Cardiac muscle cell (in vitro differentiated cells and primary cell): ENCODE data around the gene CTIF. TPM values are rescaled to one million over a fixed set of nuclear protein-coding genes. Genes with fewer than 3 reads are reported as not detected.

ENCODE experiments used
- DNase-seq, 2 donors: peaks; one replicate each; pipeline versions ENCODE4 v3.0.0 to v3.0.0-alpha.2; 2010 to 2017; ENCODE audit warnings: low read depth in 1 of 2, low spot score in 1 of 2
- H3K27ac ChIP-seq: fragments of 200-600 bp; sonication (generic); 2 replicates; pipeline ENCODE4 v1.5.1; 2016
- H3K27me3 ChIP-seq: fragments of 200-600 bp; sonication (generic); 2 replicates; pipeline ENCODE4 v1.6.0; 2016; ENCODE audit warnings: control low read depth
- H3K36me3 ChIP-seq: fragments of 200-600 bp; sonication (generic); 2 replicates; pipeline ENCODE4 v1.5.1; 2016; ENCODE audit warnings: control low read depth
- H3K4me1 ChIP-seq: fragments of 200-600 bp; sonication (generic); 2 replicates; pipeline ENCODE4 v1.8.1; 2017; ENCODE audit warnings: low read depth, mild to moderate bottlenecking, mixed run types
- H3K4me3 ChIP-seq: fragments of 200-600 bp; sonication (generic); 2 replicates; pipeline ENCODE4 v1.5.1; 2016; ENCODE audit warnings: mild to moderate bottlenecking
- H3K9me3 ChIP-seq: fragments of 200-600 bp; sonication (generic); 2 replicates; pipeline ENCODE4 v1.5.1; 2017; ENCODE audit warnings: low read depth, mild to moderate bottlenecking, control low read depth
- polyA plus RNA-seq: library from polyadenylated mRNA; unstranded; fragments of >200 nt; fragmentation: Nextera tagmentation; extraction: Ambion mirVana; gene quantifications from 2 replicates; pipeline ENCODE4 v1.2.1, GENCODE V29; 2016
- total RNA-seq: library from RNA; depleted of rRNA; stranded (reverse); fragments of >200 nt; gene quantifications from 2 replicates; pipeline ENCODE4 v1.2.3, GENCODE V29; 2016
- TF ChIP-seq, protein P1 (sequence below): IDR thresholded peaks from 2 replicates; pipeline ENCODE4 v1.5.1; 2012; ENCODE audit warnings: low read depth, mild to moderate bottlenecking, low read length

CTIF gene
- total and polyA plus RNA-seq, 2 experiments from 2014 or later = 16.5 to 22.0 TPM

DNA sequence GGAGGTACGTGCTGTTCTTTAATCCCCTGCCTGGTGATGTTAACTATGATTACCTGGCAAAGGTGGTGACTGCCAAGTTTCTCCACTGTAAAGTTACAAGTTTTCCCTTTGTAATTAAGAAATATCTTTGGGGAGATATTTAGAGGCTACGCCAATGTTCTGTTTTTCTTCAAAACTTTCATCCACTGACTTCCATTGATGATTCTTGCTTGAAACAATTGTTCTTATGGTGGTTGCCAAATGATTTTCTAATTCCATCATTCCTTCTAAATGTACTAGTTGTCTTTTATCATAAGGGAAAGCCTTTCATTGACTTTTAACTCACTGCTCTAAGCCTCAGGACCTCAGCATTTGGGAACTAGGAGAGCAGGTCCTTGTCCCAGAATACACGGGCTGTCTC, 206.5 kb downstream of the CTIF start:
- Histone ChIP-seq H3K9me3 (no peaks in the 10 kb centered on the region), H3K27ac (no peak overlapping the region), H3K27me3 (no peaks in the 10 kb centered on the region), H3K4me1 (peaks cover 17% of the 10 kb centered on the region), H3K36me3 (no peaks in the 10 kb centered on the region), H3K4me3 (no peak overlapping the region)
- DNase-seq = no peak
- TF ChIP-seq, protein P1, sequence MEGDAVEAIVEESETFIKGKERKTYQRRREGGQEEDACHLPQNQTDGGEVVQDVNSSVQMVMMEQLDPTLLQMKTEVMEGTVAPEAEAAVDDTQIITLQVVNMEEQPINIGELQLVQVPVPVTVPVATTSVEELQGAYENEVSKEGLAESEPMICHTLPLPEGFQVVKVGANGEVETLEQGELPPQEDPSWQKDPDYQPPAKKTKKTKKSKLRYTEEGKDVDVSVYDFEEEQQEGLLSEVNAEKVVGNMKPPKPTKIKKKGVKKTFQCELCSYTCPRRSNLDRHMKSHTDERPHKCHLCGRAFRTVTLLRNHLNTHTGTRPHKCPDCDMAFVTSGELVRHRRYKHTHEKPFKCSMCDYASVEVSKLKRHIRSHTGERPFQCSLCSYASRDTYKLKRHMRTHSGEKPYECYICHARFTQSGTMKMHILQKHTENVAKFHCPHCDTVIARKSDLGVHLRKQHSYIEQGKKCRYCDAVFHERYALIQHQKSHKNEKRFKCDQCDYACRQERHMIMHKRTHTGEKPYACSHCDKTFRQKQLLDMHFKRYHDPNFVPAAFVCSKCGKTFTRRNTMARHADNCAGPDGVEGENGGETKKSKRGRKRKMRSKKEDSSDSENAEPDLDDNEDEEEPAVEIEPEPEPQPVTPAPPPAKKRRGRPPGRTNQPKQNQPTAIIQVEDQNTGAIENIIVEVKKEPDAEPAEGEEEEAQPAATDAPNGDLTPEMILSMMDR = no peak

GRCh38 chr18:48749768-48750167, 210.9 kb downstream of the CTIF start:
- TF ChIP-seq, protein P1 = peak; percentile 26
- DNase-seq = peak in 1 of 2 donors; percentile 88
- Histone ChIP-seq H3K4me3 (no peak overlapping the region), H3K9me3 (no peaks in the 10 kb centered on the region), H3K36me3 (no peaks in the 10 kb centered on the region), H3K27me3 (no peaks in the 10 kb centered on the region), H3K27ac (no peak overlapping the region), H3K4me1 (no peaks in the 10 kb centered on the region)

DNA sequence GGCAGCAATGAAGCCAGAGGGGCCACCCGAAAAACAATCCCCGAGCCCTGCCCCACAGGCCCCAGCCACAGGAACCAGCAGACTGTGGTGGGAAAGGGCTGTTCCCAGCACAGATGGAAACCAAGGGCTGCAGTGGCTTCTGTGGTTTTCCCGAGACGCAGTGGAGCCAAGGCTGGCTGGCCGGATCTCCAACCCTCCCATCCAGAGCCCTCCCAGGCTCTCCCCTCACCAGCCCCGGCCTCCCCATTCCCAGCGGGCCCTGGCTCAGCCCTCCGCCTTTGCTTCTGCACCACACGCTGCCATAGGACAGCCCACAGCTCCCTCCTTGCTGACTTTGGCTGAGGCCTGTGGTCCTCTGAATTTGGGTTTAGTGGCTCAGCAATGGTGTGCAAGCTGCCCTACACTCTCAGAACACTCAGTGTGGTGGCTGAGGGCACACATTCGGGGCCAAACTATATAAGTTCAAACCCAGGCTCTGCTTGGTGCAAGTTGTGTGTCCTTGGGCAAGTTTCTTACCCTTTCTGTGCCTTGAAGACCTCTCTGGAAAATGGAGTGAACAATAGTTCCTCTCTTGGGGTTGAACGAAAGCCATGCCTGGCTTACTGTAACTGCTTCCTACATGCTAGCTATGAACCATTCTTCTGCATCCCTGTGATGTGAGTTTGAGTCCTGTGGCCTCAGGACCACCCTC, 211.8 kb downstream of the CTIF start:
- Histone ChIP-seq H3K36me3 (no peaks in the 10 kb centered on the region), H3K4me3 (no peak overlapping the region), H3K27ac (no peak overlapping the region), H3K27me3 (no peaks in the 10 kb centered on the region), H3K4me1 (no peaks in the 10 kb centered on the region), H3K9me3 (no peaks in the 10 kb centered on the region)
- TF ChIP-seq, protein P1 = no peak
- peak in 1 of 2 donors; percentile 79 for DNase-seq

DNA sequence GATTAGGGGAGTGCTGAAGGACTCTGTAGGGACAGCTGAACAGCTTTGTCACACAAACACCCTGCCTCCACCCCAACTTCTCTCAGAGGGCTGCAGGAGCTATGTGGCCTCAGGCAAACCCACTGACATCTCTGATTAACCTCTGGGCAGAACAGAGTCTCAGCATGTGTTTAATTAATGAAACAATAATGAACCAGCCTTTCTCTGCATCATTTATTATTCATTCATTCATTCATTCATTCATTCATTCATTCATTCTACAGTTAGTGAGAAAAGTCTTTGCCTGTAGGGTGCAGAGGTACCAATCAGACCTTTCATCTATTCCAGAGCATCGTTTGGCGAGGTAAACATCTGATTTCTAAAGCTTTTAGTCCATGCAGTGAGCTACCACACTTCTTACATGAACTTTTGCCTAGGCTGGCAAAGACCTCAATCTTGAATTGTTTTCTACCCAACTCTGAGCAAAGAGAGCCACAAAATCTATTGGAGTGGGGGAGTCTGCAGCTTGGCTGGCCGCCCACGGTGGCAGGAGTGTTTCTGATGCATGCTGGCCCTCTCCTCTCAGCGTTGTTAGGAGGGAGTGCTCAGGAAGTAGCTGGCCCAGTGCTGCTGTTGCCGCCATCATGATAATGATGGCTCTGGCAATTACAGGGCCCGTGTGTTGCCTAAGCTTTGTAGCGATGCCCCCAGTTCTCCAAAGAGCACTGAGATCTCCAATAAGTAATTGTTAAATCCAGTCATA, 213.1 kb downstream of the CTIF start:
- Histone ChIP-seq H3K4me1 (no peaks in the 10 kb centered on the region), H3K27me3 (no peaks in the 10 kb centered on the region), H3K9me3 (no peaks in the 10 kb centered on the region), H3K36me3 (no peaks in the 10 kb centered on the region), H3K4me3 (no peak overlapping the region), H3K27ac (peak overlapping the region; percentile 43)
- TF ChIP-seq, protein P1 = no peak
- DNase-seq = peak in 1 of 2 donors; percentile 46

DNA sequence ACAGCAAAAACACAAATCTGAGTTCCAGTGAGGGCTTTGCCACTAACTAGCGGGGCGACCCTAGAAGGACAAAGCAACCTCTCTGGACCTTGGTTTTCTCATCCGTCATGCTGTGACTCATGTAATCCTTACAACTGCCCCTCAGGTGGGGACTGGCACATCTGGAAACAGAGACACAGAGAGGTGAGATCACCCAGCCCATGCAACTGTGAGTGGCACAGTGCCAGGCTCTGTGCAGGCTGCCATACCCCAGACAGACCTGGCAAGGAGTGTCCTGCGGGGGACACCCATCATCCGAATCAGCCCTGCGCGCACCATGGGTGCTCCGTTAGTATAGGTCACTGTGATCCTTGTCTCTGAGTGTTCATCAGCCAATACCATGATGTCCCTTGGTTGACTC, 213.6 kb downstream of the CTIF start:
- H3K4me3 ChIP-seq = no peak overlapping the region
- no peaks in the 10 kb centered on the region for H3K27me3 ChIP-seq
- H3K4me1 ChIP-seq = no peaks in the 10 kb centered on the region
- no peaks in the 10 kb centered on the region for H3K9me3 ChIP-seq
- DNase-seq = no peak
- H3K27ac ChIP-seq = no peak overlapping the region
- TF ChIP-seq, protein P1 = no peak
- H3K36me3 ChIP-seq = no peaks in the 10 kb centered on the region
